Measurements from ENCODE around the gene MRAS.

GRCh38 chr3:138408751-138409570, 60.6 kb downstream of the MRAS start:
- TF ChIP-seq EP300 (IDR thresholded peaks at IDR 0.05) (no peak), CTCF (IDR thresholded peaks at IDR 0.05) (no peak), POLR2A (IDR thresholded peaks at IDR 0.05; ENCODE audit: low read depth) (no peak)

Measured in esophagus muscularis mucosa (tissue), 4 donors.